ENCODE data around the gene KRI1.
"Not testable (repeated sequence)": the region's sequence is repeated elsewhere in the genome, so short reads cannot be mapped to it uniquely, and the experiment has no call there.

DNA sequence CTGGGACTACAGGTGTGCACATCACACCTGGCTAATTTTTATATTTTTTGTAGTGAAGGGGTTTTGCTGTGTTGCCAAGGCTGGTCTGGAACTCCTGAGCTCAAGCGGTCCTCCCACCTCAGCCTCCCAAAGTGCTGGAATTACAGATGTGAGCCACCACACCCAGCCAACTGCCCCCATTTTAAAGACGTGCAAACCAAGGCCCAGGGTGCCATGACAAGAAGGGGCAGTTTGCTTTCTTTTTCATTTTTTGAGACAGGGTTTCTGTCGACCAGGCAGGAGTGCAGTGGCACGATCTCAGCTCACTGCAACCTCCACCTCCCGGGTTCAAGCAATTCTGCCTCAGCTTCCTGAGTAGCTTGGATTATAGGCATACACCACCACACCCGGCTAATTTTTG, 8.0 kb upstream of the KRI1 start:
- TF ChIP-seq, protein P1, sequence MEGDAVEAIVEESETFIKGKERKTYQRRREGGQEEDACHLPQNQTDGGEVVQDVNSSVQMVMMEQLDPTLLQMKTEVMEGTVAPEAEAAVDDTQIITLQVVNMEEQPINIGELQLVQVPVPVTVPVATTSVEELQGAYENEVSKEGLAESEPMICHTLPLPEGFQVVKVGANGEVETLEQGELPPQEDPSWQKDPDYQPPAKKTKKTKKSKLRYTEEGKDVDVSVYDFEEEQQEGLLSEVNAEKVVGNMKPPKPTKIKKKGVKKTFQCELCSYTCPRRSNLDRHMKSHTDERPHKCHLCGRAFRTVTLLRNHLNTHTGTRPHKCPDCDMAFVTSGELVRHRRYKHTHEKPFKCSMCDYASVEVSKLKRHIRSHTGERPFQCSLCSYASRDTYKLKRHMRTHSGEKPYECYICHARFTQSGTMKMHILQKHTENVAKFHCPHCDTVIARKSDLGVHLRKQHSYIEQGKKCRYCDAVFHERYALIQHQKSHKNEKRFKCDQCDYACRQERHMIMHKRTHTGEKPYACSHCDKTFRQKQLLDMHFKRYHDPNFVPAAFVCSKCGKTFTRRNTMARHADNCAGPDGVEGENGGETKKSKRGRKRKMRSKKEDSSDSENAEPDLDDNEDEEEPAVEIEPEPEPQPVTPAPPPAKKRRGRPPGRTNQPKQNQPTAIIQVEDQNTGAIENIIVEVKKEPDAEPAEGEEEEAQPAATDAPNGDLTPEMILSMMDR (IDR thresholded peaks at IDR 0.05), result not testable (repeated sequence)
- not testable (repeated sequence) for TF ChIP-seq POLR2AphosphoS5 (IDR thresholded peaks at IDR 0.05); POLR2A (IDR thresholded peaks at IDR 0.05; ENCODE audit: low read depth)

Data from esophagus muscularis mucosa (tissue), 3 donors.